SIG-M5 treated with dmso at 0.1 percent for 504 hours (cell line): Measurements from ENCODE around the gene CSRP3.
"Not testable (repeated sequence)": the region's sequence is repeated elsewhere in the genome, so short reads cannot be mapped to it uniquely, and the experiment has no call there.

Experiments
- DNase-seq: peaks from one replicate; lab custom pipeline; 2025; ENCODE audit not compliant: unreplicated experiment; lab: John Stamatoyannopoulos, UW

Gene CSRP3

DNA sequence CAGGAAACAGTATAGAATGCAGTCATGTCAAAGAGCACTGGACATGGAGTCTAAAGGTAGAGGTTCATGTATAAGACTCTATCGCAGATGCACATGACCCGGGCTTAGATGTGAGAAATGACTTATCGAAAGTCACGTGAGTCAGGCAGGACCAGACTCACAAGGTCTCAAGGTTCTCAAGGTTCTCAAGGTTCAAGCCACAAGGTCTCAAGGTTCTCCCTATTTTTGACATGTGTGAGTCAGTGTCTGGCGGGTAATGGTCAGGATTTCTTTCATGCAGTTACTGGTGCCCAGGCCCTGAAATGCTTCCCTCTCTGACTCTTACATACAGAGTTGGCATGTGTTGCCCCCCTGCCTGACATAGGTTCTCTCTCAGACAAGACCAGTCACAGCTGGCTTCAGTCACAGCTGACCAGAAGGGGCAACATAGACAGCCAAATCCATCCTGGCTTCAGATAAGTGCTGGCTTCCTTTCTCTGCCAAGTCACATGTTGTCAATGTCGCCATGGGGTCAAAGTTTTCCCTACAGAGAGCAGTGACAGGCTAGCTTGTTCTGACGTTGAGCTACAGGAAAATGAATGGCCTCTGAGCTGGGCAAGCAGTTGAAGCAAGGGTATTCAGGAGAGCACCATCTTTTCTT, 10.1 kb downstream of the CSRP3 start:
- no peak for DNase-seq

DNA sequence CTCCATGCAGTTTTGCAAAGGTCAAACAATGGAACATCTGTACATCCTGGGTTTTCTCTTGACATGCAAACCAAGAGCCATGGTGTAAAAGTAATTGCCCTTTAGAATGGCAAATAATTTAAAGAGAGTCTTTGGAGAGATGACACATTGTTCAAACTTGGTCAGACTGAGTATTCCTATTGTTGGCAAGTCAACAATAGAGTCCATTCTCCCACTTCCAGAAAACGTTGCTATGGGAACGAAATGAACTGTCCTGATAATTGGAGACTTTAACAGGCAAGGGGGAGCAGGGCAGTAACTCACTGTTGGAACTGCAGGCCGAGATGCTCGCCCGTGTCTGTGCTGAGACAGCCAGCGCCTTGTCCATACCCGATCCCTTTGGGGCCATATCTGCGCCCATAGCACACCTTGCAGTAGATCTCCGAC, 13.9 kb downstream of the CSRP3 start:
- DNase-seq = no peak

GRCh38 chr11:19187114-19187832, 14.5 kb downstream of the CSRP3 start:
- no peak for DNase-seq

- no peak for DNase-seq
Measured at GRCh38 chr11:19185516-19186052, 16.2 kb downstream of the CSRP3 start.

DNA sequence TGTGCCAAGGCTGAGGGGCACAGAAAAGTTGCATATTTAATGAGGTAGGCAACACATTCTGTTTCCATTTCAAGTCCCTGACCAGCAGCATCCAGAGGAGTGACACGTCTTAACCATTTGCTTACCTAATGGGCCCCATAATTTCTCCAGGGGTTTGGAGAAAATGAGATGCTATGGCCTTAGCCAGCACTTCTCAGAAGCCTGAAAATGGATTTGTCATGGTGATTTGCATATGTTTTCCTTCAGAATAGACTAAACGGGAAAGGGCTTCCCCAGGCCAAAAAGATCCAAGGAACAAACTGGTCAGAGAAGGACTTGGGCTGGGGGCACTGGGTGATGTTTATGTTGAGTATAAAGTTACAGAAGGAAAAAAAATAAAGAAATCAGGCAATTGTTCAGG, 16.7 kb downstream of the CSRP3 start:
- no peak for DNase-seq

DNA sequence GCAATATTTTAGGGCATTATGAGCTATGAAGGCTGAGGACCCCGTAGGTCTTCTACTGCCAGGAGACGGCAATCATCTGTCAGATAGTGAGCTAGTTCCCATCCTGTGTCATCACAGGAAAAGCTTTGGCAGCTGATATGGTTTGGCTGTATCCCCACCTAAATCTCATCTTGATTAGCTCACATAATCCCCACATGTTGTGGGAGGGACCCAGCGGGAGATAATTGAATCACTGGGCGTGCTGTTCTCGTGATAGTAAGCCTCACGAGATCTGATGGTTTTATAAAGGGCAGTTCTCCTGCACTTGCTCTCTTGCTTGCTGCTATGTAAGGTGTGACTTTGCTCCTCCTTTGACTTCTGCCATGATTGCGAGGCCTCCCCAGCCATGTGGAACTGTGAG, 18.1 kb downstream of the CSRP3 start:
- no peak for DNase-seq

DNA sequence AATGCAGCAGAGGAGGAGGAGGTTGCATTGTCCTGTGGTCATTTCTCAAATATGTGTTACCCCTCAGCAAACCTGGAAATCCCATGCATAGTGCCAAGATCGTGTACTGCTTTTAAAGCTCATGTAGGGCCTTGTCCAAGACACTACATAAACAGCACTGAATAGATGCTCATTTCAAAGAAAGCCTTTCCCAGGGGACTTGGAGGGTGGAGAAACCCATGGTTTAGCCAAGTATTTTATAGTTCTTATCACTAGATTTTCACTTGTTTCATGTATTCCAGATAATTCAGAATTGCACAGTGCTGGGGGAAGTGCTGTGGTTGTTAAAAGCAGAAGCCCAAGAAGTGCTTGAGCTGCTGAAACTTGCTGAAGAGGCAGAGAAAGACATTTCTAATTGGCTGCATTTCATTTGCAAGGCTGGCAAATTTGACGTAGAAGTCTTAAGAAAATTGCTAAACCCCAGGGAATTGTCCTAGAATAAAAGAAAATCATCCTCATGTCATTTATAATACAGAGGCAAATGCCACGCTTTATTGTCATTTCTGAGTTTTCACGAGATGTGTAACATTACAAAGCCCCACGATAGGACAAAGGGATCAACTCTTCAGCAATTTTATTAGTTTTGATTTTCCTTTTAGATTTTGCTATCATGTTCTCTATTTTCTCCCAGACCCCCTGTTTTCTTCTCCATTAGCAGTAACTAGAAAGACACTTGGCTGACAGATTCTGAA, 20.1 kb downstream of the CSRP3 start:
- no peak for DNase-seq

DNA sequence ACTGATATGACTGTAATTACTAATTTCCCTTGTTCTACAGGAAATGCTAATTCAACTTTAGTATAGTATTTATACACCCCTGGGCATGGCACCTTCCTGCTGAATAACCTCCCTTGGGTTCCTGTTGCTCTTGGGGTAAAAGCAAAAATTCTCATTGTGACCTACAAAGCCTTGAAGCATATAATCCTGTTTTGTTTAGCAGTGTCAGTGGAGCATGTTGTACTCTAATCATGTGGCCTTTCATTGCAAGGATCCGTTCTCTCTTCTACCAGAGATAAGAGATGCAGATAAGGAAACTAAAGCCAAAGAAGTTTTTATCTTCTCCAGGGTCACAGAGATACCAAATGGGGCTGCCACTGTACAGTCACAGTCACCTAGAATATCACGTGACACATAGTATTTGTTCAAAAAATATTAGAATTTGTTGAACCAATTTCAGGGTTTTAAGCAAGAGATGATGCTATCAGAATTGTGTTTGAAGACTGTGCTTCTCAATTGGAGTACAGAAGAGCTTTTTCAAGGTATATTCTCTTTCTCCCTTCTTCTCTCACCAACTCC, 25.1 kb downstream of the CSRP3 start:
- no peak for DNase-seq

DNA sequence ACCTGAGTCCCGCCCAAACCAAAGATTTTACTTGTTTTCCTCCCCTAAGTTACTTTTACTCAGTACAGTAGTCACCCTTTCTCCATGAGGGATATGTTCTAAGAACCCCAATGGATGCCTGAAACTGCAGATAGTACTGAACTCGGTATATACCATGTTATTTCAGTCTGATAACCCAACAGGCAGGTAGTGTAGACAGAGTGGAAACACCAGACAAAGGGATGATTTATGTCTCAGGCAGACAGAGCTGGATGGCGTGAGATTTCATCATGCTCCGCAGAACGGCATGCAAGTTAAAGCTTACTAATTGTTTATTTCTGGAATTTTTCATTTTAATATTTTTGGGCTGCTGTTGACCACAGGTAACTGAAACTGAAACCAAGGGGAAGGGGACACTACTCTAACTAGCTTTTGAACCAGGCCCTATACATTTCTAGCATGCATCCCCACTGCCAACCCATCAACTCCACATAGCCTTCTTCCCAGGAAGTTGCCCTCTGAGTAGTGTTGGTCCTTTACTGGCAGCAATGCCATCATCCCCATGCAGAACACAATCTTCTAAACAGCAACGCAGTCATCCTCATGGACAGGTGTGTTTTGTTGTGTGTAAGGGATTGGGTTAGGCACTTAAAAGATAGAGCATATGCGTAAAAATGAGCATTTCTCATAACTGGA, 27.7 kb downstream of the CSRP3 start:
- no peak for DNase-seq

DNA sequence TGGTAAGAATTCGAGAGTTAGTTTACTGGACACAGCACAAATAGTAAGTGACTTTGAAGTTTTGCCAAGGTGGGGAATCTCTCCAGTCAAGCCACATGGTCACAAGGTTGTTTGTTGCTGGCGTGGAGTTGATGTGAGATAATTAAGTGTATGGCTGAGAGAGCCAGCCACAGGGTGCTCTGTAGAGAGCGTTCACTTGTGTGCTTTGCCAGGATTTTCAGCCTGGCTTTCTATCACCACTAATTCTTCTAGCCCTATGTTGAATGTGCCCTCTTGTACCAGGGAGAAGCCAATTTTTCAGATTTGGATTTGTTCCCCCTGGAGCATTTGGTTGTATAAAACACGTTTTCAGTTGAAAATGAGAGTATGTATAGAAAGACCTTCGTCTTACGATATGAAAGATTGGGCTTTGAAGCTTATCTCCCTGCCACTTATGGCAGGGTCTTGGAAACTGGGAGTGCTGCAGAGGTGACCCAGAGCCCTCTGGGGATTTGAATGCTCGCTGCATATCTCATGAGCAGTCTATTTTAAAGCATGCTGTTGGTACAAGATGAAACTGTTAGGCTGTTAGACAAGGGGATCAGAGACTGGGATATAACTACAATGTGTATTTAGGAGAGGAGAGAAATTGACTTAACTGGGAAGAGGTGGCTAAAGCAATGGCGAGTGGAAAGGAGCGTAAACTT, 28.6 kb downstream of the CSRP3 start:
- no peak for DNase-seq

- no peak for DNase-seq
Measured at GRCh38 chr11:19168090-19168489, 33.7 kb downstream of the CSRP3 start.

DNA sequence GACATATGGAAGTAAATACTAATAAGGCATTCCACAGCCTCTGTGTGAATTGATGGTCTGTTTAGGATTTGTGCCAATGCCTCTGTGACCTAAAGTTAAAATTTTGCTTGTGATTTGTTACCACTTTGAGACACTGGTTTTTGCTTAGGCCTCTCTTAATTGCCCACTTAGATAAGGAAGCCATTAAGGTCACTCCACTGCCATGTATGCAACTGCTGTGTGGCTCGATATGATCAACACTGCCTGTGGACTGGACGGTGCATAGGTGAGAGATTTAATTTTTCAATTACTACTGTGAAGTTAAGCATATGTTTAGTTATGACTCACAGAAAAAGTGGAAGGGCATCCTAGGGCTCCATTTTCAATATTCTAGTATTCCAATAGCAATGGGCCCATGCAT, 36.9 kb downstream of the CSRP3 start:
- no peak for DNase-seq

DNA sequence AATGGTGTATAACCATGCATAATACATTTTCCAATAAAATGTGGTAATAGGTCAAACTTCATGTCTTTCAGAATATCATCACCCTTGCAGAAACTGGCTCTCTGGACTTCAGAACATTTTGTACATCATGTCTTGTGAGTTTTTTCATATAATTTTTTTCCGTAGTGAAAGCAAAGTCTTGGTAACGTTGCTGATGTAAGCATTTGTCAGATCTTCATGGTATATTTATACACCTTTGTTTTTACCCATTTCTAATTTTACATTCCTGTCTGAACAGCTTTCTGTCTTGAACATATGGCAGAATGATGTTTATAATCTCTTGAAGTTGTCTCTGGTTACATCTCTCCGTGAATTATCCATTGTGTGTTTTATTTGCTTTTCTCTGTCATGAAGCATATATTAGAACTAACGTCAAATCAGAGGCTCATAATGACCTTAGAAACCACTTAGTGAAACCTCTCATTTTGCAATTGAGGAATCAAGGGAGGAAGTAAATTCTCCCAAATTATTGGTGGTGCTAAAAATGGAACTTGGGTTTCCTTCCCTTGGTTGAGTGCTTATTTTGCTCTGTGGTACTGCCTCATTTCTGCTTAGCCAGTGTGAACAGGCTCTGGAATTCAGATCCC, 37.4 kb downstream of the CSRP3 start:
- no peak for DNase-seq

- DNase-seq = no peak
Measured at GRCh38 chr11:19163617-19164016, 38.2 kb downstream of the CSRP3 start.

GRCh38 chr11:19162951-19163505, 38.8 kb downstream of the CSRP3 start:
- no peak for DNase-seq

GRCh38 chr11:19161651-19162050, 40.1 kb downstream of the CSRP3 start:
- DNase-seq = no peak

DNA sequence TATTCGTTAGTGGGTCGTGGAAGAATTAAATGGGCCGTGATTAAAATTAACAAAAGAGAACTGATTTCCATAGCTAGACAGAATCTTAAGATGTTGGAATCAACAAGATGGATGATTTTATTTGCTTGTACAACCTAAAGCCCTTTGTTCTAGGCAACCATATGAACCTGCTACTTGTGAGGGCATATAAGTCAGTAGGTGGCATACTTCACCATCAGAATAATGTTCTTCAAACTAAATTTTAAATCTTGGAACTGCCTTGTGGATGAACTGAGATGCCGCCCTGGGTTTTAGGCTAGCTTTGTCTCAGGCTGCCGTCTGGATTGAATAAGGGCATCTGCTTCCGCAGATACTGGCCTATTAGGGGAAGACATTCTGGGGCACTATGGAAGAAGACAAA, 40.9 kb downstream of the CSRP3 start:
- no peak for DNase-seq

- no peak for DNase-seq
Measured at GRCh38 chr11:19156892-19157291, 44.9 kb downstream of the CSRP3 start.

GRCh38 chr11:19145319-19145718, 56.5 kb downstream of the CSRP3 start:
- DNase-seq = no peak

DNA sequence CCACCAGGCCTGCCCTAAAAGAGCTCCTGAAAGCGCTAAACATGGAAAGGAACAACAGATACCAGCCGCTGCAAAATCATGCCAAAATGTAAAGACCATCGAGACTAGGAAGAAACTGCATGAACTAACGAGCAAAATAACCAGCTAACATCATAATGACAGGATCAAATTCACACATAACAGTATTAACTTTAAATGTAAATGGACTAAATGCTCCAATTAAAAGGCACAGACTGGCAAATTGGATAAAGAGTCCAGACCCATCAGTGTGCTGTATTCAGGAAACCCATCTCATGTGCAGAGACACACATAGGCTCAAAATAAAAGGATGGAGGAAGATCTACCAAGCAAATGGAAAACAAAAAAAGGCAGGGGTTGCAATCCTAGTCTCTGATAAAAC, 64.9 kb downstream of the CSRP3 start:
- DNase-seq = not testable (repeated sequence)
